ENCODE results near the gene SIRT2.
A peak's percentile ranks its signal among the peaks of the same experiment; 100 is the strongest.
"Not testable (repeated sequence)": the region's sequence is repeated elsewhere in the genome, so short reads cannot be mapped to it uniquely, and the experiment has no call there.

Gene SIRT2

DNA sequence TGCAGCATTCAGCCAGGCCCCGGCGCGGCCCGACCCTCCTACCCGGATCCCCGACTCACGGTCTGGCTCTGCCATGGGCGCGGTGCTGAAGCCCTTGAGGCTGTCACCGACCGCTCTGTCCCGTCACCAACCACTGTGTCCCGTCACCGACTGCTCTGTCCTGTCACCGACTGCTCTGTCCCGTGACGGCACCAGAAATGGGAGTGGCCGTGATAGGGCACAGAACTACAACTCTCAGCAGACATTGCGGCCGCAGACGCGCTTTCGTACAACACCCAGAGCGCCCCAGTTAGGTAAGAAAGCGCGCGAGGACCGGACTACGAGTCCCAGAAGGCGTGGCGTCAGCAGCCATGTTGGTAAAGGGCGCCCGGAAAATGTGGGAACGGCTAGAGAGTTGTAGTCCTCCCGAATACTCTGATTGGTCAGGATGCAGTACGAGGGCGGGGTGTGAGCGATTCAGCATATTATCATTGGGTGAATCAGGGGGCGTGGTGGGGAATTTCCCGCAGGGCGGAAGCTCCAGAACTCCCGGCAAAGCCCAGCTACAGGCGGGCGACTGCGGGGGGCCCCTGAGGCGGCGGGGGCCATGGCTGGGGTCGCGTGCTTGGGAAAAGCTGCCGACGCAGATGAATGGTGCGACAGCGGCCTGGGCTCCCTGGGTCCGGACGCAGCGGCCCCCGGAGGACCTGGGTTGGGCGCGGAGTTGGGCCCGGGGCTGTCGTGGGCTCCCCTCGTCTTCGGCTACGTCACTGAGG is at the start of gene SIRT2, which contains the start of gene NFKBIB:
Gene SIRT2 (minus strand): TSS at position 172 of the 755 bp plus-strand sequence. CDS start 97 bp downstream, at position 75.
Gene NFKBIB (plus strand): TSS at position 523 of the 755 bp plus-strand sequence. CDS start 64 bp downstream, at position 587.
- DNase-seq (ENCODE audit: low read depth): peak; percentile 99
- TF ChIP-seq, protein P1, sequence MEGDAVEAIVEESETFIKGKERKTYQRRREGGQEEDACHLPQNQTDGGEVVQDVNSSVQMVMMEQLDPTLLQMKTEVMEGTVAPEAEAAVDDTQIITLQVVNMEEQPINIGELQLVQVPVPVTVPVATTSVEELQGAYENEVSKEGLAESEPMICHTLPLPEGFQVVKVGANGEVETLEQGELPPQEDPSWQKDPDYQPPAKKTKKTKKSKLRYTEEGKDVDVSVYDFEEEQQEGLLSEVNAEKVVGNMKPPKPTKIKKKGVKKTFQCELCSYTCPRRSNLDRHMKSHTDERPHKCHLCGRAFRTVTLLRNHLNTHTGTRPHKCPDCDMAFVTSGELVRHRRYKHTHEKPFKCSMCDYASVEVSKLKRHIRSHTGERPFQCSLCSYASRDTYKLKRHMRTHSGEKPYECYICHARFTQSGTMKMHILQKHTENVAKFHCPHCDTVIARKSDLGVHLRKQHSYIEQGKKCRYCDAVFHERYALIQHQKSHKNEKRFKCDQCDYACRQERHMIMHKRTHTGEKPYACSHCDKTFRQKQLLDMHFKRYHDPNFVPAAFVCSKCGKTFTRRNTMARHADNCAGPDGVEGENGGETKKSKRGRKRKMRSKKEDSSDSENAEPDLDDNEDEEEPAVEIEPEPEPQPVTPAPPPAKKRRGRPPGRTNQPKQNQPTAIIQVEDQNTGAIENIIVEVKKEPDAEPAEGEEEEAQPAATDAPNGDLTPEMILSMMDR (IDR thresholded peaks at IDR 0.05; ENCODE audit: control insufficient read depth, extremely low read depth, insufficient read depth): no peak
- H3K4me3 ChIP-seq (ENCODE audit: low read depth, low read length): peak within 1 kb of the TSS; percentile 99

DNA sequence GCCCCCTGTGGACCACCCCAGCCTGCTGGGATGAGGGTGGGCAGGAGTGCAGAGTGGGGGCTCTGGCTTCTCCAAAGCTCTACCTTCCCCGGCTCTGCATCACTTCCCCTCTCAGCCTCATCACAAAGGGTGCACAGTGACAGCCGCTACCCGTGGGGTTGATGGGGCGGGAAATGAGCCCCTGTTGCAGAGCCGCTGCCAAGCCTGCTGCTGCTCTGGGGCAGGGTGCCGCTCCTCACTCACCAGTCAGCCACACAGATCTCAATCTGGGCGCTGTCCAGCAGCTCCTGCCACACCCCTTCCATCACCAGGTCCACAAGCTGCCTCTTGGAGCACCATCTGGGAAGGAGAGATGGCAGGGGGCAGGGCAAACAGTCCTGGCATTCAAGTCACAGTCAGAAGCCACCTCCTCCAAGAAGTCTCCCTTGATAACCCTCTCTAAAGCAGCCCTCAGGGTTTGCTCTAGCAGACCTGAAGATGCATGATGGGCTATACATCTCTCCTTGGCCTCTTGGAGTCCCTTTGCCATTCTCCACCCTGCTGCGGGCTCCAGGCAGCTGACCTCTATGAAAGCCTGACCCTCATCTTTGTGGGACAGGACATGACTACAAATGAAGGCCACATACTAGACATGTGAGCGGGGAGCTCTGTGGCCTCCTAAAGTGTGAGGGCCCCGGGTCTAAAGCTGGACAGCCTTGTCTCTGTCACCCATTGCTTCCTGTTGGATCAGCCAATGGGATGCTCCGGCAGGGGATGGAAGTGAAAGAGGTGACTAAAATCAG is 47.0 kb upstream of the SIRT2 start:
- no peak for DNase-seq (ENCODE audit: low read depth)
- TF ChIP-seq, protein P1 (IDR thresholded peaks at IDR 0.05; ENCODE audit: control insufficient read depth, extremely low read depth, insufficient read depth): no peak

DNA sequence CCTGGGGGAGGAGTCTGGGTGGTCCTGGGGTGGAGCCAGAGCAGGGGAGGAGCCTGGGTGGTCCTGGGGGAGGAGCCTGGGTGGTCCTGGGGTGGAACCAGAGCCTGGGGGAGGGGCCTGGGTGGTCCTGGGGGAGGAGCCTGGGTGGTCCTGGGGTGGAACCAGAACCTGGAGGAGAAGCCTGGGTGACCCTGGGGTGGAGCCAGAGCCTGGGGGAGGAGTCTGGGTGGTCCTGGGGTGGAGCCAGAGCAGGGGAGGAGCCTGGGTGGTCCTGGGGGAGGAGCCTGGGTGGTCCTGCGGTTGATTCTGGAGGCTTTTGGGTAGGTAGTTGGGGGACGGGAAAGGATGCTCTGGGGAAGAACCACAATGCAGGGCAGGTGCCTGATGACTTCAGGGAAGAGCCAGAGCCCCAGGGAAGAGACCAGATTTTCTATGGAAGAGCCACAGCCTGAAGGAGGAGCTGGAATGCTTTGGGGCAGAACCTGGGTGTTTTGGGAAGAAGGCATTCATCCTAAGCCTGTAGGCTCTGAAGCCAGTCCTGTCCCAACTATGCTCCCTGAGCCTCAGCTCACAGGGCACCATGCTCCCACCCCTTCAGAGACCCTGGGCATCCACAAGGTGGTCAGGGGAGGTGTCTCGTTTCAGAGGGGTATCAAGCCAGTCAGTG is 46.3 kb upstream of the SIRT2 start:
- DNase-seq (ENCODE audit: low read depth): no peak
- no peak overlapping the region for H3K4me3 ChIP-seq (ENCODE audit: low read depth, low read length)
- TF ChIP-seq, protein P1 (IDR thresholded peaks at IDR 0.05; ENCODE audit: control insufficient read depth, extremely low read depth, insufficient read depth): no peak

More for the DNA sequence above, 47.0 kb upstream of the SIRT2 start:
- no peak overlapping the region for H3K4me3 ChIP-seq (ENCODE audit: low read depth, low read length)

DNA sequence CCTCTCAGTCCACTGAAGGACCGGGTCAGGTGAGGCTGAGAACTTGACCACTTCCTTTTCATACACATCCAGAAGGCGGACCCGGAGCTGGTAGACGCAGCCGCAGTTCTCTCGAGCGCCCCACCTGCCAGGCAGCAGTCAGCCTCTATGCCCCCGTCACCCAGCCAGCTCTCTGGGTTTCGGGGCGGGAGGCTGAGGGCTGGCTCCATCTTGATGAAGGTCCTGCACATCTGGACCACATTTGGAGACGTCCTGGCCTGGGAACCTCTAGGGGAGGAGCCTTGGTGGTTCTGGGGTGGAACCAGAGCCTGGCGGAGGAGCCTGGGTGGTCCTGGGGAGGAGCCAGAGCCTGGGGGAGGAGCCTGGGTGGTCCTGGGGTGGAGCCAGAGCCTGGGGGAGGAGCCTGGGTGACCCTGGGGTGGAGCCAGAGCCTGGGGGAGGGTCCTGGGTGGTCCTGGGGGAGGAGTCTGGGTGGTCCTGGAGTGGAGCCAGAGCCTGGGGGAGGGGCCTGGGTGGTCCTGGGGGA is 45.6 kb upstream of the SIRT2 start:
- DNase-seq (ENCODE audit: low read depth): no peak
- no peak overlapping the region for H3K4me3 ChIP-seq (ENCODE audit: low read depth, low read length)
- TF ChIP-seq, protein P1 (IDR thresholded peaks at IDR 0.05; ENCODE audit: control insufficient read depth, extremely low read depth, insufficient read depth): no peak

DNA sequence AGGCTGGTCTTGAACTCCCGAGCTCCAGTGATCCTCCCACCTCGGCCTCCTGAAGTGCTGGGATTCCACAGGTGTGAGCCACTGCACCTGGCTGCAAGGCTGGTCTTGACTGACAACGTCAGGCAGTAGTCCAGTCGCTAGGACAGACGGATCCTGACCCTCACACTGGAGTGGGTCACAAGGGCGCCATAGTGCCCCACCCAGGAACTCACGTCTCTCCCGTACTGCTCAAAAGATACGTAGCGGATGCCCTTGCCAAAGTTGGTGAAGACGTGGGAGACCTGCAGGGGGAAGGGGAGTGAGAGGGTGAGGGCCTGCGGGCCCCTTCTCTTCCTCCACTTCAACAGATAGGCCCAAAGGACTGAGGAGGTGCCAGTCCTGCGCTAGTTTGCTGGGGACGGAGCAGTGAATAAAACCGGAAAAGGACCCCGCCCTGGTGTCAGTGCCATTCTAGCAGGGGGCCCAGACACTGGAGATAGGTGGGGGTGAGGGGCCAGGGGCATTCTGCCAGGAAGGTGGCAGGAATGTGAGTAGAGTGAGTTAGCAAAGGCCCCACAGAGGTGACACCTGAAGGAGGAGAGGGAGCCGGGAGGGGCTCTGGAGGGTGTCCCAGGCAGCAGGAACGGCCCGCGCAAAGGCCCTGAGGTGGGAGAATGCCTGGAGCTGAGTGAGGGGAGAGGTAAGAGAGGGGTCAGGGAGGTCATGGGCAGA is 43.2 kb upstream of the SIRT2 start:
- no peak overlapping the region for H3K4me3 ChIP-seq (ENCODE audit: low read depth, low read length)
- TF ChIP-seq, protein P1 (IDR thresholded peaks at IDR 0.05; ENCODE audit: control insufficient read depth, extremely low read depth, insufficient read depth): no peak
- DNase-seq (ENCODE audit: low read depth): no peak

DNA sequence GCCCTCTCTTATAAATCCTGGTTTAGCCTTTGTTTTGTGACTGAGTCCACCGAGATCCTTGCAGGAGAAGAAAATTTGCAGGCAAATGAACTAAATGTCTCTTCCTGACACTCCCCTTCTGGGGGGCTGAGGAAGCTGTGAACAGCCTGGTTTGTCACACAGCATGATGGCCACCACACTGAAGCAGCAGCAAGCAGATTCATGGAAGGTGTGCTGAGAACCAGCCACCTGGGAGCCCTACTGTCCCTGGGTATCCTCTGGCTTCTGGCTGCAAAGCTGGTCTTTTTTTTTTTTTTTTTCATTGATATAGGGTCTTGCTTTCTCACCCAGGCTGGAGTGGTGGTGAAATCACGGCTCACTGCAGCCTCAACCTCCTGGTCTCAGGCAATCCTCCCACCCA is 42.6 kb upstream of the SIRT2 start:
- TF ChIP-seq, protein P1 (IDR thresholded peaks at IDR 0.05; ENCODE audit: control insufficient read depth, extremely low read depth, insufficient read depth): no peak
- H3K4me3 ChIP-seq (ENCODE audit: low read depth, low read length): no peak overlapping the region
- DNase-seq (ENCODE audit: low read depth): no peak

DNA sequence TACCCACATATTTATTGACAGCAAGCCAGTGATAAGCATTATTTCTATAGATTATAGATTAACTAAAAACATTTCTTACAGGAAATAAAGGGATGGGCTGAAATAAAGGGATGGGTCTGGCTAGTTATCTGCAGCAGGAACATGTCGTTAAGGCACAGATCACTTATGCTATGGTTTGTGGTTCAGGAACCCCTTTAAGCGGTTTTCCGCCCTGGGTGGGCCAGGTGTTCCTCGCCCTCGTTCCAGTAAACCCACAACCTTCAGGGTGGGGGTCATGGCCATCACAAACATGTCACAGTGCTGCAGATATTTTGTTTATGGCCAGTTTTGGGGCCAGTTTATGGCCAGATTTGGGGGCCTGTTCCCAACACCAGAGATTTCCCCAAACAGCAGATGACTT is 42.0 kb upstream of the SIRT2 start:
- H3K4me3 ChIP-seq (ENCODE audit: low read depth, low read length); DNase-seq (ENCODE audit: low read depth): not testable (repeated sequence)

Measured in LNCaP clone FGC (cell line).